Omental fat pad (tissue), 4 donors: ENCODE results near the gene ANK3. TPM values are rescaled to one million over a fixed set of nuclear protein-coding genes. Genes with fewer than 3 reads are reported as not detected.

Experiments used
- ATAC-seq: fragments of 150-250 bp; one replicate; pipeline ENCODE4 v1.9.1; 2016; ENCODE audit warnings: mild to moderate bottlenecking, moderate library complexity; ENCODE audit not compliant: low FRiP score
- DNase-seq: peaks from one replicate; pipeline ENCODE4 v3.0.0-alpha.2; 2019; ENCODE audit warnings: low spot score
- CTCF ChIP-seq, 3 donors: fragments of 450-650 bp; IDR thresholded peaks; one replicate each; pipeline ENCODE4 v1.5.1; 2016 to 2017; ENCODE audit warnings: antibody characterized with exemption in 3 of 3, mild to moderate bottlenecking in 3 of 3, moderate library complexity in 2 of 3
- total RNA-seq, 4 donors: library from RNA; depleted of rRNA; stranded (reverse); fragments of >200 nt; gene quantifications; one replicate each; pipeline ENCODE4 v1.1.0, GENCODE V29; 2016

The ANK3 gene
- total RNA-seq, 4 donors from 2014 or later: 10.5 to 22.5 (median 13.3) TPM

- TF ChIP-seq CTCF (IDR thresholded peaks at IDR 0.05): no peak
Measured at GRCh38 chr10:60167050-60167449, 222.6 kb downstream of the ANK3 start.

GRCh38 chr10:60163786-60164185 lies 225.9 kb downstream of the ANK3 start:
- DNase-seq (no peak), ATAC-seq (no peak)
- TF ChIP-seq CTCF (IDR thresholded peaks at IDR 0.05): no peak

More at GRCh38 chr10:60167050-60167449, 222.6 kb downstream of the ANK3 start:
- no peak for DNase-seq
- ATAC-seq: no peak

- no peak for TF ChIP-seq CTCF (IDR thresholded peaks at IDR 0.05)
- no peak for ATAC-seq
- DNase-seq: no peak
Measured at GRCh38 chr10:60162631-60163030, 227.0 kb downstream of the ANK3 start.

- DNase-seq (no peak), ATAC-seq (no peak)
- no peak for TF ChIP-seq CTCF (IDR thresholded peaks at IDR 0.05)
Measured at GRCh38 chr10:60155943-60156683, 233.6 kb downstream of the ANK3 start.

- ATAC-seq: no peak
- no peak for DNase-seq
- TF ChIP-seq CTCF (IDR thresholded peaks at IDR 0.05): no peak
Measured at GRCh38 chr10:60155099-60155877, 234.4 kb downstream of the ANK3 start.

GRCh38 chr10:60149003-60149402 lies 240.7 kb downstream of the ANK3 start:
- TF ChIP-seq CTCF (IDR thresholded peaks at IDR 0.05): no peak
- DNase-seq: no peak
- no peak for ATAC-seq
